NOMO-1 treated with dmso at 0.1 percent for 144 hours (cell line): ENCODE data around the gene EGFL8.

Experiments used
- DNase-seq: peaks from one replicate; lab custom pipeline; 2025; ENCODE audit not compliant: unreplicated experiment; lab: John Stamatoyannopoulos, UW

EGFL8 gene

GRCh38 chr6:32146287-32146686 is 18.1 kb upstream of the EGFL8 start:
- no peak for DNase-seq

GRCh38 chr6:32146687-32147086 is 17.7 kb upstream of the EGFL8 start:
- DNase-seq = no peak

GRCh38 chr6:32147401-32148132 is 16.8 kb upstream of the EGFL8 start:
- no peak for DNase-seq

- no peak for DNase-seq
Observed at GRCh38 chr6:32148289-32149091, 15.9 kb upstream of the EGFL8 start.

GRCh38 chr6:32149092-32149755 is 15.2 kb upstream of the EGFL8 start:
- no peak for DNase-seq

- DNase-seq = no peak
Observed at GRCh38 chr6:32149932-32150870, 14.2 kb upstream of the EGFL8 start.

GRCh38 chr6:32151181-32151862 is 13.1 kb upstream of the EGFL8 start:
- no peak for DNase-seq

GRCh38 chr6:32151863-32152768 is 12.3 kb upstream of the EGFL8 start, which contains the start of gene PRRT1:
Gene PRRT1, minus strand, starts transcription at chr6:32151939. Its CDS starts 112 bp downstream, at chr6:32151827.
- no peak for DNase-seq

- no peak for DNase-seq
Observed at GRCh38 chr6:32152769-32153563, 11.4 kb upstream of the EGFL8 start.

- DNase-seq = peak; percentile 67
Observed at GRCh38 chr6:32153564-32154513, 10.6 kb upstream of the EGFL8 start, which contains the start of gene PPT2. Gene PPT2, plus strand, starts transcription at chr6:32154141. Its CDS starts 454 bp downstream, at chr6:32154595.

GRCh38 chr6:32154514-32155161 is 9.8 kb upstream of the EGFL8 start:
- DNase-seq = peak; percentile 1

GRCh38 chr6:32156891-32157290 is 7.5 kb upstream of the EGFL8 start:
- DNase-seq = no peak

- DNase-seq = no peak
Observed at GRCh38 chr6:32158052-32158451, 6.3 kb upstream of the EGFL8 start.

- no peak for DNase-seq
Observed at GRCh38 chr6:32163559-32164258, 686 bp upstream of the EGFL8 start.

GRCh38 chr6:32166411-32167061 is 2.1 kb downstream of the EGFL8 start:
- no peak for DNase-seq
